DOHH2 (cell line): ENCODE measurements around the gene ENTPD1.

Experiments
- EZH2phosphoT487 ChIP-seq: fragments of 200-600 bp; sonication (generic); IDR thresholded peaks from 2 replicates; pipeline ENCODE4 v1.6.1; 2017; ENCODE audit warnings: borderline replicate concordance, mild to moderate bottlenecking, antibody characterized with exemption, low read length, moderate library complexity, mixed read lengths
- TF ChIP-seq, protein P1 (sequence below): fragments of 200-600 bp; sonication (generic); IDR thresholded peaks from one replicate; pipeline ENCODE4 v1.5.1; 2014; ENCODE audit warnings: antibody characterized with exemption, mild to moderate bottlenecking, low read depth, low read length; ENCODE audit not compliant: poor library complexity, severe bottlenecking

DNA sequence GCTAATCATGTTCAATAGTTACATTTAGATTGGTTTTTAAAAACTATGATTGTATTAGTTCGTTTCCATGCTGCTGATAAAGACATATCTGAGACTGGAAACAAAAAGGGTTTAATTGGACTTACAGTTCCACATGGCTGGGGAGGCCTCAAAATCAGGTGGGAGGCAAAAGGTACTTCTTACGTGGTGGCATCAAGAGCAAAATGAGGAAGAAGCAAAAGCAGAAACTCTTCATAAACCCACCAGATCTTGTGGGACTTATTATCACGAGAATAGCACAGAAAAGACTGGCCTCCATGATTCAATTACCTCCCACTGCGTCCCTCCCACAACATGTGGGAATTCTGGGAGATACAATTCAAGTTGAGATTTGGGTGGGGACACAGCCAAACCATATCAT, 117.7 kb downstream of the ENTPD1 start:
- TF ChIP-seq, protein P1, sequence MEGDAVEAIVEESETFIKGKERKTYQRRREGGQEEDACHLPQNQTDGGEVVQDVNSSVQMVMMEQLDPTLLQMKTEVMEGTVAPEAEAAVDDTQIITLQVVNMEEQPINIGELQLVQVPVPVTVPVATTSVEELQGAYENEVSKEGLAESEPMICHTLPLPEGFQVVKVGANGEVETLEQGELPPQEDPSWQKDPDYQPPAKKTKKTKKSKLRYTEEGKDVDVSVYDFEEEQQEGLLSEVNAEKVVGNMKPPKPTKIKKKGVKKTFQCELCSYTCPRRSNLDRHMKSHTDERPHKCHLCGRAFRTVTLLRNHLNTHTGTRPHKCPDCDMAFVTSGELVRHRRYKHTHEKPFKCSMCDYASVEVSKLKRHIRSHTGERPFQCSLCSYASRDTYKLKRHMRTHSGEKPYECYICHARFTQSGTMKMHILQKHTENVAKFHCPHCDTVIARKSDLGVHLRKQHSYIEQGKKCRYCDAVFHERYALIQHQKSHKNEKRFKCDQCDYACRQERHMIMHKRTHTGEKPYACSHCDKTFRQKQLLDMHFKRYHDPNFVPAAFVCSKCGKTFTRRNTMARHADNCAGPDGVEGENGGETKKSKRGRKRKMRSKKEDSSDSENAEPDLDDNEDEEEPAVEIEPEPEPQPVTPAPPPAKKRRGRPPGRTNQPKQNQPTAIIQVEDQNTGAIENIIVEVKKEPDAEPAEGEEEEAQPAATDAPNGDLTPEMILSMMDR = no peak
- TF ChIP-seq EZH2phosphoT487 = no peak
